ENCODE data around the gene BECN2.
A peak's percentile ranks its signal among the peaks of the same experiment; 100 is the strongest.

The BECN2 gene

GRCh38 chr1:241957692-241958494 is at the start of gene BECN2:
Gene BECN2 (plus strand): TSS chr1:241957767. CDS start chr1:241957767, 0 bp downstream.
- DNase-seq (ENCODE audit: low spot score), result peak; percentile 33

GRCh38 chr1:241916196-241916595 is 41.4 kb upstream of the BECN2 start:
- no peak for DNase-seq (ENCODE audit: low spot score)

GRCh38 chr1:241917487-241917886 is 40.1 kb upstream of the BECN2 start:
- no peak for DNase-seq (ENCODE audit: low spot score)

- no peak for DNase-seq (ENCODE audit: low spot score)
Observed at GRCh38 chr1:241918879-241919278, 38.7 kb upstream of the BECN2 start.

GRCh38 chr1:241924080-241924808 is 33.3 kb upstream of the BECN2 start:
- no peak for DNase-seq (ENCODE audit: low spot score)

GRCh38 chr1:241926141-241926540 is 31.4 kb upstream of the BECN2 start:
- no peak for DNase-seq (ENCODE audit: low spot score)

GRCh38 chr1:241927321-241927720 is 30.2 kb upstream of the BECN2 start:
- no peak for DNase-seq (ENCODE audit: low spot score)

- DNase-seq (ENCODE audit: low spot score), result no peak
Observed at GRCh38 chr1:241932845-241933244, 24.7 kb upstream of the BECN2 start.

- DNase-seq (ENCODE audit: low spot score), result no peak
Observed at GRCh38 chr1:241934201-241934848, 23.2 kb upstream of the BECN2 start.

GRCh38 chr1:241934866-241935265 is 22.7 kb upstream of the BECN2 start:
- DNase-seq (ENCODE audit: low spot score), result no peak

GRCh38 chr1:241939798-241940197 is 17.8 kb upstream of the BECN2 start:
- DNase-seq (ENCODE audit: low spot score), result no peak

- no peak for DNase-seq (ENCODE audit: low spot score)
Observed at GRCh38 chr1:241942738-241943137, 14.8 kb upstream of the BECN2 start.

- no peak for DNase-seq (ENCODE audit: low spot score)
Observed at GRCh38 chr1:241944300-241944699, 13.3 kb upstream of the BECN2 start.

GRCh38 chr1:241947354-241947753 is 10.2 kb upstream of the BECN2 start:
- DNase-seq (ENCODE audit: low spot score), result no peak

GRCh38 chr1:241950390-241950789 is 7.2 kb upstream of the BECN2 start:
- DNase-seq (ENCODE audit: low spot score), result no peak

- DNase-seq (ENCODE audit: low spot score), result no peak
Observed at GRCh38 chr1:241962153-241962552, 4.6 kb downstream of the BECN2 start.

- no peak for DNase-seq (ENCODE audit: low spot score)
Observed at GRCh38 chr1:241963722-241964121, 6.2 kb downstream of the BECN2 start.

GRCh38 chr1:241964550-241965282 is 7.1 kb downstream of the BECN2 start:
- no peak for DNase-seq (ENCODE audit: low spot score)

GRCh38 chr1:241968611-241969010 is 11.0 kb downstream of the BECN2 start:
- DNase-seq (ENCODE audit: low spot score), result no peak

- no peak for DNase-seq (ENCODE audit: low spot score)
Observed at GRCh38 chr1:241972703-241973369, 15.3 kb downstream of the BECN2 start.

GRCh38 chr1:241976229-241976628 is 18.7 kb downstream of the BECN2 start:
- no peak for DNase-seq (ENCODE audit: low spot score)

GRCh38 chr1:241979071-241979470 is 21.5 kb downstream of the BECN2 start:
- DNase-seq (ENCODE audit: low spot score), result no peak

All from HuH-7 (cell line).